ENCODE data around the gene CEP152.
A peak's percentile ranks its signal among the peaks of the same experiment; 100 is the strongest.
"Not testable (repeated sequence)": the region's sequence is repeated elsewhere in the genome, so short reads cannot be mapped to it uniquely, and the experiment has no call there.

The CEP152 gene, protein sequence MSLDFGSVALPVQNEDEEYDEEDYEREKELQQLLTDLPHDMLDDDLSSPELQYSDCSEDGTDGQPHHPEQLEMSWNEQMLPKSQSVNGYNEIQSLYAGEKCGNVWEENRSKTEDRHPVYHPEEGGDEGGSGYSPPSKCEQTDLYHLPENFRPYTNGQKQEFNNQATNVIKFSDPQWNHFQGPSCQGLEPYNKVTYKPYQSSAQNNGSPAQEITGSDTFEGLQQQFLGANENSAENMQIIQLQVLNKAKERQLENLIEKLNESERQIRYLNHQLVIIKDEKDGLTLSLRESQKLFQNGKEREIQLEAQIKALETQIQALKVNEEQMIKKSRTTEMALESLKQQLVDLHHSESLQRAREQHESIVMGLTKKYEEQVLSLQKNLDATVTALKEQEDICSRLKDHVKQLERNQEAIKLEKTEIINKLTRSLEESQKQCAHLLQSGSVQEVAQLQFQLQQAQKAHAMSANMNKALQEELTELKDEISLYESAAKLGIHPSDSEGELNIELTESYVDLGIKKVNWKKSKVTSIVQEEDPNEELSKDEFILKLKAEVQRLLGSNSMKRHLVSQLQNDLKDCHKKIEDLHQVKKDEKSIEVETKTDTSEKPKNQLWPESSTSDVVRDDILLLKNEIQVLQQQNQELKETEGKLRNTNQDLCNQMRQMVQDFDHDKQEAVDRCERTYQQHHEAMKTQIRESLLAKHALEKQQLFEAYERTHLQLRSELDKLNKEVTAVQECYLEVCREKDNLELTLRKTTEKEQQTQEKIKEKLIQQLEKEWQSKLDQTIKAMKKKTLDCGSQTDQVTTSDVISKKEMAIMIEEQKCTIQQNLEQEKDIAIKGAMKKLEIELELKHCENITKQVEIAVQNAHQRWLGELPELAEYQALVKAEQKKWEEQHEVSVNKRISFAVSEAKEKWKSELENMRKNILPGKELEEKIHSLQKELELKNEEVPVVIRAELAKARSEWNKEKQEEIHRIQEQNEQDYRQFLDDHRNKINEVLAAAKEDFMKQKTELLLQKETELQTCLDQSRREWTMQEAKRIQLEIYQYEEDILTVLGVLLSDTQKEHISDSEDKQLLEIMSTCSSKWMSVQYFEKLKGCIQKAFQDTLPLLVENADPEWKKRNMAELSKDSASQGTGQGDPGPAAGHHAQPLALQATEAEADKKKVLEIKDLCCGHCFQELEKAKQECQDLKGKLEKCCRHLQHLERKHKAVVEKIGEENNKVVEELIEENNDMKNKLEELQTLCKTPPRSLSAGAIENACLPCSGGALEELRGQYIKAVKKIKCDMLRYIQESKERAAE (N-terminal part only)

DNA sequence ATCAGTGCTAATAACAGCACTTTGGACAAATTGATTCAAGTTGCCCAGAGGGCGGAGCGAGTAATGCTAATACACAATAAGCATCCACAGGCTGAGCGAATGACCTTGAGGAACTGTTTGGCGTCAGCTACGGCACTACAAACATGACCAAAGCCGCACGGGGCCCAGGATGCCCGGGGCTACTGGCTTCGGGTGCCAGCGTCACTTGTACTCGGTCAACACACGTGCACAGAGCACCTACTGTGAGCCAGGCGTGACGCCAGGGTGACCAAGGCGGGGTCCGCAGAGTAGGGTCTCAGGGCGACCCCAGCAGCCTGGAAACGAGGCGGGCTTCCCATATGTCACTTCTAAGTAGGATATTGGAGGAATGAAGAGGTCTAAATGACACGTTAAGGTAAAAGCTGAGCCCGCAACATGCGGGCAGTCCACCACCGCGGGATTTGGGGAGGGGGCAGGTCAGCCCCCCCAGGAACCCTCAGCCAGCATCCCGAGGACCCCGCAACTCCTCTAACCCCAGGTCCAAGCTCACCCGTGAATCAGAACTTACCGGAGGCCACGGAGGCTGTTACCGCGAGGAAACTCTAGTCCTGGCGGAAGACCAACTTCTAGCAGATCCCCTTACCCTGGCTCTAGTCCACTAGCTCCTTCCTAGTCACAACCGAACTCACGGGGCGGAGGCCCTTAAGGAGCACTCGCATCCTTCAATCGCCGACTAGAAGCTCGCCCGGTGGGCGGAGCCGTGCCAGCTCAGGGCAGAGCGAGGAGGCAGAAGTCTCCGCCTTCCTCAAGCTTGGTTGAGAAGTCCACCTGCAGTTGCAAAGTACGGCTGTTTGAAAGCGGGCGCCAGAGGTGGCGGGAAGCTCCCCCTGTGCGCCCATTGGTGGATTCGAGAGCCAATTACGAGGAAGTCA is at the start of gene CEP152:
Gene CEP152 (minus strand): TSS at position 656 of the 911 bp plus-strand sequence. CDS start 5,420 bp downstream, outside the sequence.
- DNase-seq, result peak; percentile 87

DNA sequence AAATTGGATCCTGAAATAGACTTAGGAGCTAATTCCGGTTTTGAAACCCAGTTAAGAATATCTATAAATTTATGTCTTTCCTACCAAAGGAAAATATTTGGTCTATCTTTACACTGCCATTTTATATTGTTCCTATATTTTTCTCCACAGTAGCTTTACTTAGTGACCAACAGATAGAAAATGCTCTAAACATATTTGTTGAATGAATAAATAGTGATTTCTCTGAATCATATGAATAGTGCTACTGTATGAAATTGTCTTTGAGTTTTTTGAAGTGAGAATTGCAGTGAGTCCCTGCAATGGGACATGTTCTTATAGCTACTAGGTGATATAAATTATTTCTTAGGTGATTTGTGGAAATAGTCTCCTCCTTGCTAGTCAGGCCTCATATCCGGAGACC is 48.6 kb upstream of the CEP152 start:
- no peak for DNase-seq

DNA sequence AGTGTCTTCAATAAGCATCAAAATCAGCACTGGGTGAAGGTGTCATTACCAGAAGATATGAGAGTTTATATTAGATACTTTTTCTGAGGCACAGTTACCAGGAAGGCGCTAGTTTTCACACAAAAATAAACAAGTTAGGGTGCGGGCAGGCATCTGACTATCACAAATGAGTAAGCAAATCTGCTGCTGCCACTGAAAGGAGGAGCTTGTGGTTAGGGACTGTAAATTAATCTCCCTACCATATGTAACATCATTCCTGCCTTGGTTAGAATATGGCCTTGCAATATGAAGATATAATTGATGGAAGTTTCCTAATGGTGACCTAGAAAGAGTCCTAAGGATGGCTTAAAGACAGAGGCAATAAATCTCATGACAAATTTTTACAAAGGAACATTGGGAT is 47.5 kb upstream of the CEP152 start:
- DNase-seq, result no peak

DNA sequence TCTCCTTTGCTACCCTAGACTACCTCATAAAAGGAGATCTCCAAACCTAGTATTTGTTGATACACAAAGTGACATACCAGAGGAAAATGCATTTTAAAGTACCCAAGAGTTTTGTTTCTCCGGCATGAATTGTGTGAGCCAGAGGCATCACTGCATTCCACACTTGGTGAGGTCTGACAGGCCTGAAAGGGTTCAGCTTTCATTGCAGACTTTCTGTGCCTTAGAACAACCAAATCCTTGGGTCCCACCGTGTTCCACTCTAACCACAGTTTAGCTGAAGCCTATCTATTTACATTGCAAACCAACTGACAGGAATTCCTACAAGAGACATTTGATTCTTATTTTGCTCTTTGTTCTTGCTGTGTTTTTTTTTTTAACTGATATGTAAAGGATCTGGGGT is 46.1 kb upstream of the CEP152 start:
- no peak for DNase-seq

DNA sequence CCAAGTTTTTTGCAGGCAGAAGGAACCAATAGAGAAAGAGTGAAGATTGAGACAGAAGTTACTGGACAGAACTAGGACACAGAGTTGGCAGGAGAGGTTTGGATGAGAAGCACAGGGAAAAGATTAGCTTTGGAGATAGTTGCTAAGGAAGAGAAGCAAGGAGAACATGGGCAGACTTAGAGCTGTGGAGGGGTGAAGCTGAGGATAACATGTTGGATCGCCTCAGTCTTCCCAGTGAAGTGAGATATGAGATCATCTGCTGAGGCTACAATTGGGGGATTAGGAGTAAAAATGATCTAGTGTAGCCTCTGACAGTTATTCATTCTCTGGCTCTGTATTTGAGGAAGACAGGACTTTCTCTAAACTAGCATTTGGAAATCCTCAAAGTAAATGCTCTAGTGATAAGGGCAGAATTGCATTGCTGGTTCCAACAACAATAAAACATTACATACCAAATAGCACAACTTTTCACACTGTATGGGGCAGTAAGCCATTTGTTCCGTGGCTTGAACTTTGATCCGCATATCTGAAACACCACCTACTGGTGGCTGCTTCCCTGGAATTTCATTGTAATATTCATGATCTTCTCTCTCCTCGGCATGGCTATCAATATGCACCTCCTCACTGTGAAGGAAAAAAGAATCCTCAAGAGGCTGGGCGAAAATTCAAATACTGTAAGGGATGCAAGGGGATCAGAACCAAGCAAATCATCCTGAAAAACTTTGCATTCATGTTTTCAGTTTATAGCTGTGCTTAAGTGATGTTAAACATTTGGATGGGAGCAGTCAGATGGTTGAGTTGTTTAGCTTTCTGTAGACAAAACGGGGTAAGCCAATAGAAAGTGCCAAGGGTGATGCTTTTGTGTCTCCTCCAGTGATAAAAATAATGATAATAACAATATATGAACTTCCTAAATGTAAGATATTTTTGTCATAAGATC is 44.9 kb upstream of the CEP152 start:
- DNase-seq, result no peak

DNA sequence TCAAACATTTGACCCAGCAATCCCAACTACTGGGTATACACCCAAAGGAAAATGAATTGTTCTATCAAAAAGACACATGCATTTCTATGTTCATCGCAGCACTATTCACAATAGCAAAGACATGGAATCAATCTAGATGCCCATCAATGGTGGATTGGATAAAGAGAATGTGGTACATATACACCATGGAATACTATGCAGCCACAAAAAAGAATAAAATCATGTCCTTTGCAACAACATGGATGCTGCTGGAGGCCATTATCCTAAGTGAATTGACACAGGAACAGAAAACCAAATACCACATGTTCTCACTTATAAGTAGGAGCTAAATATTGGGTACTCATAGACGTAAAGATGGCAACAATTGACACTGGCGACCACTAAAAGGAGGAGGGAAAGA is 43.6 kb upstream of the CEP152 start:
- DNase-seq, result not testable (repeated sequence)

DNA sequence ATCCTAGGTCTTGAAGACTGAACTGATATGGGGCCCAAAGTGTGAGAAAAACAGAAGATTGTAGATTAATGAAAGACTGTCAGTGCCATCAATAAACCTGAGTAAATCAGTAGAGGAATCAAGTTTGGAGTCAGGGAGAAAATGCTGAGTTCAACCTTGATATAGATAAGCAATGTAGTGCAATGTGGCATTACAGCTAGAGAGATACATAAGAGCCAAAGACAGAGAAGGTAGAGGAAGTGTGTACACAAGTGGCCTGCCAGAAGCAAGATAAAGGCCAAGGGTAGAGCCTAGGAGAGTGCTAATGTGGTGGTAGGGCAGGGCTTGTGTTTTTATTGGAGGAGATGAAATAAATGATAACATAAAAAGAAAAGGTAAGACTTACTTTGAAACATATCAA is 41.1 kb upstream of the CEP152 start:
- no peak for DNase-seq

DNA sequence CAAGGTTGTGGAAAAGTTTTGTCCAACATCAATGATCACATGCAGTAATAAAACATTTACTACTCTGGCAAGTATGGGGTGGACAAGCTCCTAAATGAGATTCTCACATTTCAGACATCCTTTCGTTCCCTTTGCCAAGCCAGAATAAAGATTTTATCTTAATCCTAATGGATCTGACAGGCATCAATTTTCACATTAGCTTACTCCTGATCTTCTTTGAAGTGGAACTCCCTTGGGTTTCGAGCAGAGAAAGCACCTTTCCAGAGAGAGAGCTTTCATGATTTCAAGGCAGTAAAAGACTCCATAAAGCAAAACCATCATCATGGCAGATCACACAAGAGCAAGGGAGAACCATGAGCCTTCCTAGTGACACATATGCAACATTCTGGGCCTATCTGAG is 39.8 kb upstream of the CEP152 start:
- no peak for DNase-seq

DNA sequence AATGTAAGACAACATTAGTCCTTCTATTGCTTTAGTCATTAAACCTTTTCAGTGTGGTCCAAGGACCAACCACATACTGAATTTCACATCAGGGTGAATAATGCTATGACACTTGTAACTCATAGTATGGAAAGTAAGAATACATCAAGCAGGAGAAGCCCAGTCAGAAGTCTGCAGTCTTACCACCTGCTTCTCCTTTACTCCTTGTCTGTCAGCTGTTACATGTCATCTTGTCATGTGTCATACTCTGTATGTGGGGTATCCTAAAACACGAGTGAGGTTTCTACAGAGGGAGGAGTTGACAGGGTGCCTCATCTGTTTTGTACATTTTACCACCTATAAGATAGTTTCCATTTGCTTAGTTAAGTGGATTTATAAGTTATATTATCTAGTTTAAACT is 34.3 kb upstream of the CEP152 start:
- DNase-seq, result no peak

DNA sequence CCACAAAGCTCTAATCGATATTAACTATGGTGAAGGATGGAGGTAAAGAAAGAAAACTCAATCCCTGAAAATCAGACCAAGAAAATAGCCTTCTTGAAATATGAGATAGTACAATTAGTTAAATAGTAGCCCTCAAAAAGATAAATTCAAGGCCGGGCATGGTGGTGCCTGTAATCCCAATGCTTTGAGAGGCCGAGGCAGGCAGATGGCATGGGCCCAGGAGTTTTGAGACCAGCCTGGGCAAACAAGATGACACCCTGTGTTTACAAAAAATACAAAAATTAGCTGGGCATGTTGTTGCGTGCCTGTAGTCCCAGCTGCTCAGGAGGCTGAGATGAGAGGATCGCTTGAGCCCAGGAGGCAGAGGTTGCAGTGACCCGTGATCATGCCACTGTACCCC is 31.6 kb upstream of the CEP152 start:
- no peak for DNase-seq

DNA sequence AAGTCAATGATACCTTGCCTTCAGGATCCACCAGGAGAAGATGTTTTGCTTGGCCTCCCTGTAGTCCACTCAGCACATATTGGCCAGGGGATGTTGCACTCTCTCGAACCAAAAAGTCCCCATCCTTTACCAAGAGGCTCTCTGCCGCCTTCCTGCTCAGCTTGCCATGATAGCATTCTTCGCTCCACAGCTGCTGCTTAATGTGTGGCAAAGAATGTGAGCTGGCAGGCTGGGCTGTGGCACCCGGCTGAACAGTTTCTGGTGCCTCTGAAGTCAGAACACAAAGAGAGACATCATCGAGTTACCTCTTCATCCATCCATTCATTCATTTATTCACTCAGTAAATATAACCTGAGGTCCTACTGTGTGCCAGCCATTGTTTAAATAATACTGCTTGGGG is 23.9 kb upstream of the CEP152 start:
- no peak for DNase-seq

DNA sequence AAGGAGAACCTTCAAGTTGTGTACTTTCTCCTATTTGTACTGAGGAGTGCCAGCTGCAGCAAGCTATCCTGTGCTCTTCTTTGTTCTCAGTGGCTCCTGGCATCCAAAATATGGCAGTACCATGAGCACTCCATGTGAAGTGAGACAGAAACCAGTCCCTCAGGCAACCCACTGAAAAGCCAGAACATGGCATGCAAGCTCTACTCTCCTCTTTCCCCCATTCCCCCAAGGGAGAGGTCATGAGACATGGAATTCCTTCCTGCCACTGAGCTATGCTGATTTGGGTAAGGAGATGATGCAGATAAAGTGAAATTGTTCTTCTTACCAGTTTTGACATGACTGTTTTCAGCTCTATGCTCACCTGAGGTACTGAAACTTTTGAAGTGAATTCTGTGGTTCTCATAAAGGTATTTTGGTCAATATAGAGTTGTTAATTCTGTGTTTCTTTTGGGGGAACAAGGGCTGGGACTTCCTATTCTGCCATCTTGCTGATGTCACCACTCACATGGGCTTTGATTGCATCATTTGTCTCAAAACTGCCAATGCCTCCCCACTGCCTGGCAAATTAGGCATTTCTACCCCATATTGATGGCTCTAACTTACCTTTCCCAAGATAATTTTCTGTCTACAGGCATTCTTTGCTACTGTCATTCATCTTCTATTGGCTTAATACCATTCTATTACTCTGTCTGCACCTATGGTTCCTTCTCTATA is 22.8 kb upstream of the CEP152 start:
- DNase-seq, result no peak

DNA sequence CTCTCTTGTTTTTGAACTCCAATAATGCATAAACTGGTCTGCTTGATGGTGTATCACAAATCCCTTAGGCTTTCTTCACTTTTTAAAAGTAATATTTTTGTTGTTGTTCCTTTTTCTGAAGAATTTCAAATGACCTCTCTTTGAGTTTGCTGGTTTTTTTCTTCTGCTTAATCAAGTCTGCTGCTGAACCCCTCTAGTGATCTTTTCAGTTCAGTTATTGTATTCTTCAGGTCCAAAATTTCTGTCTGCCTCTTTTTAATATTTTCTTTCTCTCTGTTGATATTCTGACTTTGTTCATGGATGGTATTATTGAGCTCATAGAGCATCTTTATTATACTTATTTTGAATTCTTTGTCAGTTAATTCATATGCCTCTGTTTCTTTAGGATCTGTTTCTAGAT is 21.8 kb upstream of the CEP152 start:
- no peak for DNase-seq

DNA sequence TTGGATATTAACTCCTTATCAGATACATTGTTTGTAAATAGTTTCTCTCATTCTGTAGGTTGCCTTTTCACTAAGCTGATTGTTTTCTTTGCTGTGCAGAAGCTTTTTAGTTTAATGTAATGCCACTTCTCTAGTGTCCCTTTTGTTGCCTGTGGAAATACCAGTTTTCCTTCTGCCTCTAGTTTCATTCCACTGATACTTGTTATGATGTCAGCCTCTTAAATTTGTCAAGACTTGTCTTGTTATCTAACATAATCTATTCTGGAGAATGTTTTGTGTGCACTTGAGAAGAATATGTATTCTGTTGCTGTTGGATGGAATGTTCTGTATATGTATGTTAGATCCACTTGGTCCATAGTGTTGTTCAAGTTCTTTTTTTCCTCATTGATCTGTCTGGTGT is 18.0 kb upstream of the CEP152 start:
- DNase-seq, result no peak

DNA sequence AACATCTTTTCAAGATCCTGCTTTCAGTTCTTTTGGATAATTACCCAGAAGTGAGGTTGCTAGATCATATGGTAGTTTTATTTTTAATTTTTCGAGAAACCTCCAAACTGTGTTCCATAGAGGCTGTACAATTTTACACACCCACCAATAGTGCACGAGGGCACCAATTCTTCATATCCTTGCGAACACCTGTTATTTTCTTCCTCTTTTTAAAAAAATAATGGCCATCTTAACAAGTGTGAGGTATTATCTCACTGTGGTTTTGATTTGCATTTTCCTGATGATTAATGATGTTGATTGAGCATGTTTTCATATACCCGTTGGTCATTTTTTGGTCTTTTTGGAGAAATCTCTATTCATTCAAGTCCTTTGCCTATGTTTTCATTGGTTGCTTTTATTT is 17.6 kb upstream of the CEP152 start:
- no peak for DNase-seq

DNA sequence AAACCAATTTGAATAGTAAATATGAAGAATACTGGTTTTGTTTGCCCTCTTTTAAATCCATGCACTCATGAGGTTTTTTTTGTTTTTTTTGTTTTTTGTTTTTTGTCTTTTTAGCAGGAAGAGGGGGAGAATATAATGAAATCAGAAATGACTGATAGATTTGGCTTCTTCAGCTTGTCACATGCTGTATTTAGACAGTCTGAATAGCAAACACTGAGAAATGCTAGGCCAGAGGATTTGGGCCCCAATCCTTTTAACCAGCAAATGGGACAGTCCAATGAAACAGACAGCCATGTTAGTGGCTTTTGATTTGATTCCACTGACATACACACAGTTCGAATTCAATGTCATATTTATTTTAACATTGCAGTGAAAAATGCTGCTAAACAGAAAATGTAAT is 14.2 kb upstream of the CEP152 start:
- DNase-seq, result no peak

DNA sequence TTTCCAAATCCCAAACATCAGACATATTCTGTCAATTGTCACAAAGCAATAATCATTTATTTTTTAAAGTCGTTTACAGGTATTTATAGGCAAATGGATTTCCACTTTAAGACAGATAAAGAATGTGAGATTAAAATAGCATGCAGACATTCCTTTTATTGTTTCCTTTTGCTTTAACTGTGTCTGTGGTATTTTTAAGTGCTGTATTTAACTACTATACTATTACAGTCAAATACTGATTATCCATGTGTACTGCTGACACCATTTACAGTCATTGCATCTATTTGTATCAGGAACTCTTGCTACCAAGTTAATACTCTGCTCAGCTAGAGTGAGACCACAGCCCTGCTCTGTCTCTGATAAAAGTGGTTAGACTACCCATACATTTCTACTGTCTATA is 12.8 kb upstream of the CEP152 start:
- DNase-seq, result no peak

DNA sequence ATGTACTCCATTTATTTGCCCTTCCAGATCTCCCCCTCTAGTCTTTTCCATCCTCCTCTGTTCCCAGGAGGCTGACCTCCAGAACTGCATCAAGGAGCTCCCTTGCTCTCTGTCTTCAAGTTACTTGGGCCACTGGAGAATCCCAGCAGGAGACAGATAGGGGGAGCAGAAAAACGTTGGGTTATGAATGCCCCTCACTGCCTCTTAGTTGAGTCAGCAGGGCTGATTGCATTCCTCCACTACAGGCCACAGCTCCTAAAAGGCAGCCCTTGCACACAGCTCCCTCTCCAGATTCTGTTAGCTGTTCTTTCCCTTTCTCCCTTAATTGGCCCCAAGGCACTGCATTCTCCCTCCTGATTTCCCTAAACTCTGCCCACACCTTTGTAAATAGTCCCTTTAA is 12.4 kb upstream of the CEP152 start:
- no peak for DNase-seq

DNA sequence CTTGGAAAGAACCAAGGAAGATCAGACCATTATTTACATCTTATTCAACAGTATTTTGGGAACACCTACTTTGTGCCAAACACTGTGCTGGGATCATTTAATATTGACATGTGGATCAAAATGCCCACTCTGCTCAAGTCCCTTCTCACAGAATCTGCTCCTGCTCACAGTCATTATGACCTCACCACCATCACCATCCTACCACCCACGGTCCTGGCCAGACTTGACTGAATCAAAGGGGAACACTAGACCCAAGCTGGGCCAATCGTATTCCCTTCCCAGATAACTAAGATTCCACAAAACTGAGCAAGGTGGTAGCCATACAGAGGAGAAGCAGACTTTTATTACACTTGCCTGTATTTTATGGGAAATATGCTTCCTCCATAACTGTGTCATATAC is 3.4 kb upstream of the CEP152 start:
- DNase-seq, result no peak

DNA sequence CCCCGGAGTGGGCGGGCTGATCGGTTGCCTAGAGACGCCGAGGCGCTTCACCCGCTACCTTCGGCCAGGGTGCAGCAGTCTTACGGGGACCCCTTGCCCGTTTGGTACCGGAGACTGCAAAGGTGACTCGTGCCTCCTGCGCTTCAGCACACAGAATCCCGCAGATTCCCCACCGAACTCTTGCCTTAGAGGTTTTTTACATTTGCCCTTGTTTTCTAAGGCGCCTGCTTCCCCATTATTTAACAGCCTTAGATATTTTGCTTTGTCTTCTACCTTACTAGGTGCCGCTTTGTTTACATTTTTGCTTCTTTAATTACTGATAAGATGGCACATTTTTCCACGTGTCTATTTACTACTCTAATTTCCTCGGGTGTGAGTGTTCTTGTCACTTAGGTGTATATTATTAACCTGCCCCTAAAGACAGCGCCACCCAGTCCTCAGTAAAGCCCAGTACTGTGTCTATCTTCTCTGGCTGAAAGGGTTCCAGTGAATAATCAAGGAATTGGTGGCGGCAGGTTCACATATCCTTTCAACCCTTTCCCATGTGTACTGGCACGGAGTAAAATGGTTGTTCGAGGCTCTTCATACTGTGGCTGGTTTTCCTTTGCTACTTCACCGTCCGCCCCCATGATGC is 573 bp upstream of the CEP152 start:
- no peak for DNase-seq
